ENCODE data around the gene NAGPA.

DNA sequence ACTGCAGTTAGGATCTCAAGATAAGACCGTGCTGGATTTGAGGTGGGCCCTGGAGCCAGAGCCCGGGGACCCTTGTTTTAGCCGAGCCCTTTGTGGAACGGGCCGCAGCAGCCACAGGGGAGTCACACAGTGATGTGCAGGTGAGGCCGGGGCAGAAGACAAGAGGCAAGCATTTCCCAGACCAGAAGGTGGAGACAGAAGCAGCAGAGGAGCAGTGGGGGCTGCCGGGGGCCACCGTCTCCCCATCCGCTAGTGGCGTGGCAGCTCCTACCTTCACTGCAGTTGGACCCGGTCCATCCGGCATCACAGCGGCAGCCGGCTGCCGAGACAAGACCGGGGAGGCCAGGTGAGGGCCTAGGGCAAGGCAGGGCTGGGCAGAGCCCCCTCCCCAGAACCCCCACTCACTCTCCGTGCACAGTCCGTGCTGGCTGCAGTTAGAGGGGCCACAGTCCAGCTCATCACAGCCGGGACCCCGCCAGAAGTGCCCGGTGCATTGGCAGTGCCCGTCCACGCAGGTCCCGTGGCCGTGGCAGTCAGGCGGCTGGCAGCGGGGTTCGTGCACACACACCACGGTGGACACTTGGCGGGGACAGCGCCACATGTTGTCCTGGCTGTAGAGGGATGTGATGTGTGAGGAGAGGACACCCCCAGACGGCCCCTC lies 6.0 kb downstream of the NAGPA start:
- TF ChIP-seq CTCF (IDR thresholded peaks at IDR 0.05) (no peak), POLR2AphosphoS5 (IDR thresholded peaks at IDR 0.05) (no peak), POLR2A (IDR thresholded peaks at IDR 0.05) (no peak), EP300 (IDR thresholded peaks at IDR 0.05; ENCODE audit: low read depth) (no peak)
